GM12875 (cell line): Measurements from ENCODE around the gene SLC13A4.

Experiments used
- H3K4me3 ChIP-seq: one replicate; pipeline ENCODE4 v1.5.1; 2011; ENCODE audit warnings: low read depth, low read length, control low read depth
- TF ChIP-seq, protein P1 (sequence below): IDR thresholded peaks from 2 replicates; pipeline ENCODE4 v1.5.1; 2011; ENCODE audit warnings: low read depth, mild to moderate bottlenecking, control low read depth, inconsistent platforms, low read length, moderate library complexity, borderline replicate concordance; ENCODE audit not compliant: insufficient read depth

SLC13A4 gene

DNA sequence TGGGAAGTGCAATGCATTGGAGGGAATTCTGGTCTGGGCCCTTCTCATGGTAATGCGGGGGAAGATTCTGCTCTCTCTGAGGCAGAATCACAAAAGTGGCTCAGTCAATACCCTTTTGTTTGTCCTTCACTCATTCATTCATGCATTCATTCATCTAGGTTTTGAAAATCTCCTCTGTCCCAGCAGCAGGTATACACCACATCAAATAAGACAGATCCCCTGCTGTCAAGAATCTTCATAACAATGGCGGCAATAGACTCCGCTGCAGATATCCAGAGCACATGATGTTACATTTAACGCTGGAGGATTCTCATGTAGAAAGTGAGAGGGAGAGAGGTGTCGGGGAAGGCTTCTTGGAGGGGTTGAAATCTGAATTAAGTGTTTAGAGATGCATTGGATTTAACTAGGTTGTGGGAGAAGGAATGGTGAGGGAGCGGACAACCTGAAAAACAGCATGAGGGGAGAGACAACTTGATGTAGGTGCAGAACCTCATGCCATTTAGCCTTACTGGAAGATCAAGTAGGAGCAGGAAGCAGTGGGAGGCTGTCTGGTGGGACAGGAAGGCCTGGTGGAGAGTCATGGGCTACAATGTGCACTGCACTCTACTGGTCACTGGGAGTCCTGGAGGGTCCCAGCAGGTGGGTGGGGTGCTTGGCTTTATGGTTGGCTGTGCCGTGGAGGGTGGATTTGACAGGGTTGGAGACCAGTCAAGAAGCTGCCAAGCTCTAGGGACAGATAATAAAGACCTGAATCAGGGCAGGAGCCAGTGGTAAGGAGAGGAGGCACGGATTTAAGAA, 25.8 kb upstream of the SLC13A4 start:
- TF ChIP-seq, protein P1, sequence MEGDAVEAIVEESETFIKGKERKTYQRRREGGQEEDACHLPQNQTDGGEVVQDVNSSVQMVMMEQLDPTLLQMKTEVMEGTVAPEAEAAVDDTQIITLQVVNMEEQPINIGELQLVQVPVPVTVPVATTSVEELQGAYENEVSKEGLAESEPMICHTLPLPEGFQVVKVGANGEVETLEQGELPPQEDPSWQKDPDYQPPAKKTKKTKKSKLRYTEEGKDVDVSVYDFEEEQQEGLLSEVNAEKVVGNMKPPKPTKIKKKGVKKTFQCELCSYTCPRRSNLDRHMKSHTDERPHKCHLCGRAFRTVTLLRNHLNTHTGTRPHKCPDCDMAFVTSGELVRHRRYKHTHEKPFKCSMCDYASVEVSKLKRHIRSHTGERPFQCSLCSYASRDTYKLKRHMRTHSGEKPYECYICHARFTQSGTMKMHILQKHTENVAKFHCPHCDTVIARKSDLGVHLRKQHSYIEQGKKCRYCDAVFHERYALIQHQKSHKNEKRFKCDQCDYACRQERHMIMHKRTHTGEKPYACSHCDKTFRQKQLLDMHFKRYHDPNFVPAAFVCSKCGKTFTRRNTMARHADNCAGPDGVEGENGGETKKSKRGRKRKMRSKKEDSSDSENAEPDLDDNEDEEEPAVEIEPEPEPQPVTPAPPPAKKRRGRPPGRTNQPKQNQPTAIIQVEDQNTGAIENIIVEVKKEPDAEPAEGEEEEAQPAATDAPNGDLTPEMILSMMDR: no peak
- H3K4me3 ChIP-seq: no peak overlapping the region

DNA sequence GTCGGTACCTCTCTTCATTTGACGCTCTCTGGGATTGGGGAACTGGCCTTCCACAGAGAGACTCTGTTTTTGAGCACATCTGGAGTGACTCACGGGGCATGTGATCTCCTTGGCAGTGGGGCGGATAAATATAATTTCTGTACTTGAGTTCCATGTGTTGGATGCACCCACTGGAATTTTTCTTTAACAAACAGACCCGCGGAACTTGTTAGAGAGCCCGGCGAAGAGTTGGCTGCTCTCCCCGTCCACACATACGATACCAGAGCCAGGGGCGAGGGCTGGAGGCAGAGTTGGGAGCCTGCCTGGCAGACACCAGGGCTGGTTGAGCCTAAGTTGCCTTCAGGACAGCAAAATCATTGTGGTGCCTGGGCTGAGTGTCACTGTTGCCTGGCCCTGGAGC, 20.8 kb upstream of the SLC13A4 start, which contains the start of gene FAM180A:
Gene FAM180A, minus strand, starts transcription at position 44 of the 400 bp plus-strand sequence. CDS start 233 bp downstream, outside the sequence.
- TF ChIP-seq, protein P1: no peak
- no peak within 1 kb of the TSS for H3K4me3 ChIP-seq

DNA sequence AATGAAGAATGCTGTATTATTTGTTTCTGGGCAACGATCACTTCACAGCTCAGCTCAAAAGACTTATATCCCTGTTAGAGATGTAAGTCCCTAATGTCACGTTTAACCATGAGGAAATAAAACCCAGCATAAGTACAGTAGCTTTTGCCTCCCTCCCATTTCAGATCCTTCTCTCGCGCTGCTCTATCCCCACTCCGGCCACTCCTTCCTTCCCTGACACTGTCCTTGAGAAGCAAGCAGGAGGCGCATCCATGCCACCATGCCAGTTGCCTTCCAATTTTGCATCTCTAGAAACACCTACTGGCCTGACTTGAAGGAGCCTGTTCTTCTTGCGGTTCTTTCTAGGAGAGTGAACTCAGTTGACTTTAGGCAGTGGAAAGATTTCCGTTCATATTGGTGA, 19.4 kb upstream of the SLC13A4 start:
- TF ChIP-seq, protein P1: no peak
- no peak overlapping the region for H3K4me3 ChIP-seq

DNA sequence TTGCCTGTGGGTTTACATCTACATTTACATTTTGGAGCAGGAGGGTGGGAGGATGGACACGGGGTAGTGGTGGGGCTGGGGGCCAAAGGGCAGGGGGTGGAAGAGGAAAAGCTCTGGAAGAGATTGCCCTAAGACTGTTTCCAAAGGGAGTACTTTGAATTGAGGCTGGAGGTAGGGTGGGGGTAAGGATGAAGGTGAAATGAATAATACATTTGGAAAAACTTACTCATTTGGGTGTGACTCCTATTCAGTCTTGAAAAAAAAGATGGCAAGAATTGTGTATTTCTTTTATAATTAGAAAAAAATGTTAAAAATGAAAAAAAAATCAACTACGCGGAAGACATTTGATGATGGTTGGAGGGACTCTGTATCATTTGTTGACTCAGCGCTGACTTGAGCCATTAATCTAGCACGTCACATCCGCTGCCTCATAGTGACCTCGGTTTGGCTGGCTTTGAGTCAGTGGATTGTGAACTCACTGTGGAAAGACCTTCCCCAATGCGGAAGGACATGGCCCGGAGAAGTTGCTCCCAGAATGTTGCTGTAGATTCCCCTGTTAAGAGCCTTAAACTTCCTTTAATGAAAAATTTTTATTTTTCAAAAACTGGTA, 17.8 kb upstream of the SLC13A4 start:
- TF ChIP-seq, protein P1: no peak
- no peak overlapping the region for H3K4me3 ChIP-seq

DNA sequence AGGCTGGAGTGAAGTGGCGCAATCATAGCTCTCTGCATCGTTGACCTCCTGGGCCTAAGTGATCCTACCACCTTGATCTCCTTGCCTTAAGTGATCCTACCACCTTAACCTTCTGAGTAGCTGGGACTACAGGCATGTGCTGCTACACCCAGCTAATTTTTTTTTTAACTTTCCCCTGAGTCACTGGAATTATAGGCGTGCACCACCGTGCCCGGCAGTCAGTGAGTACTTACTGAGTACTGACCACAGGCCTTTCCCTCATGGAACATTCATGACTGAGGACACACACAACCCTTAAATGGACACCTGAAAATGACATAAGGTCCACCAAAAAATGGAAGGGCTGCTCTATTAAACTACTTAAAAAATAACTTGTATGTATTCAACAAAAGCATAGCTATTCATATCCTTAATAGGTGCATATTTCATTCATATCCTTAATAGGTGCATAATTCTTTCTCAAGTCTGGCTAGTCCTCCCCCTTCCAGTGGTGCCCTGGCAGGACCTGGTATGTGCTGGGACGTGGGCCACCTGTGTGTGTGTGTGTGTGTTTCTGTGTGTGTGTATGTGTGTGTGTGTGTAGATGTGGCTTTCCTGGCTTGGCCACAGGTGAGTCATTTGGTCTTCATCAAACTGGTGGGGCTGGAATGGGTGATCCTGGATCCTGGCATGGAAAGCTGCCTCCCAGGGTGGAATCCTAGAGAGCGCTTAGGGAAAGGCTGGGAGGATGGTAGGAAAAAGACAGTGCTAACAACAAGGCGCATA, 17.1 kb upstream of the SLC13A4 start:
- TF ChIP-seq, protein P1: no peak
- H3K4me3 ChIP-seq: no peak overlapping the region

DNA sequence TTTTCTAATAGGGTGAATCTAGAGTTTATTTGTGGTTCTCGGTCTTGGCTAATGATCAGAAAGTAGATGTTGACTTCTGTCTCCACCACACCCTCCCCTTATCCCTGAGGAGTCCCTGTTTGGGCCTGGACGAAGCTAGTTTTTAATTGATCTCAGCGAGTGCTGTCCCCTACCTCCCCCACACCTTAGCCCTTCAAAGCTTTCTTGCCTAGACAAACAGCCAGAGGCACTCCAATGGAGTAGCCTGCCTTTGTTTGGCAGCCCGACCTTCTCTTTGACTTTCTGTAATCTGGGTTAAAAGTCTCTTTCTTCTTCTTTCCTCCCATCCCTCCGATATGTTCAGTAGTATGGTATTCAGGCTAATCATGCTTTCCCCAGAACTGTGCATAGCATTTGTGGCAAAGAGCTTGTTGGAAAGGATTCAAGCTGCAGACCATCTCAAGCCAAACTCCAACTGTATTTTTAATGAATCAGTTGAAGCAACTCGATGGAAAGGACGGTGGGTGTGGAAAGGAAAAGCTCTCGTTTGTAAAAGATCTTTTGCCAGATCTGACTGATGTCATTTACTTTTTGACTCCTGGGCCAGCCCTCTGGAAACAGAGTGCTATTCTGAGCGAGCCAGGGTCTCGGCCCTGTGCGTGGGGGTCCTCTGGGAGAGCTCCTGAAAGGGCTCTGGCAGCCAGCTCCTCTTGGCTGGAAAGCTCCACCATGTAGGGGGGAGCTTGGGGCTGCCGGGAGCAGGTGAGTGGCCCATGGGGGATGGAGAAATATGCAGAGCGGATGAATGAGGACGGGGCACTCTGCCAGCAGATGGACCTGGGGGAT, 16.1 kb upstream of the SLC13A4 start:
- no peak overlapping the region for H3K4me3 ChIP-seq
- TF ChIP-seq, protein P1: no peak
